Activated CD8-positive, alpha-beta memory T cell treated with anti-CD3 and anti-CD28 coated beads for 24 hours (primary cell): ENCODE results near the gene ARHGAP28.
"Not testable (repeated sequence)": the region's sequence is repeated elsewhere in the genome, so short reads cannot be mapped to it uniquely, and the experiment has no call there.

Experiments used
- DNase-seq: peaks from one replicate; pipeline ENCODE4 v3.0.0-alpha.2; 2020

Gene ARHGAP28

DNA sequence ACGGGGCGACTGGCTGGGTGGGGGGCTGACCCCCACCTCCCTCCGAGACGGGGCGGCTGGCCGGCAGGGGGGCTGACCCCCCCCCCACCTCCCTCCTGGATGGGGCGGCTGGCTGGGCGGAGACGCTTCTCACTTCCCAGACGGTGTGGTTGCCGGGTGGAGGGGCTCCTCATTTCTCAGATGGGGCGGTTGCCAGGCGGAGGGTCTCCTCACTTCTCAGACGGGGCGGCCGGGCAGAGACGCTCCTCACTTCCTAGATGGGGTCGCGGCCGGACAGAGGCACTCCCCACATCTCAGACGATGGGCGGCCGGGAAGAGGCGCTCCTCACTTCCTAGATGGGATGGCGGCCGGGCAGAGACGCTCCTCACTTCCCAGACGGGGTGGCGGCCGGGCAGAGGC, 98.0 kb downstream of the ARHGAP28 start:
- DNase-seq, result not testable (repeated sequence)

- no peak for DNase-seq
Observed at GRCh38 chr18:6830916-6831315, 101.4 kb downstream of the ARHGAP28 start.

- no peak for DNase-seq
Observed at GRCh38 chr18:6835345-6835744, 105.8 kb downstream of the ARHGAP28 start.

- no peak for DNase-seq
Observed at GRCh38 chr18:6836331-6836730, 106.8 kb downstream of the ARHGAP28 start.

DNA sequence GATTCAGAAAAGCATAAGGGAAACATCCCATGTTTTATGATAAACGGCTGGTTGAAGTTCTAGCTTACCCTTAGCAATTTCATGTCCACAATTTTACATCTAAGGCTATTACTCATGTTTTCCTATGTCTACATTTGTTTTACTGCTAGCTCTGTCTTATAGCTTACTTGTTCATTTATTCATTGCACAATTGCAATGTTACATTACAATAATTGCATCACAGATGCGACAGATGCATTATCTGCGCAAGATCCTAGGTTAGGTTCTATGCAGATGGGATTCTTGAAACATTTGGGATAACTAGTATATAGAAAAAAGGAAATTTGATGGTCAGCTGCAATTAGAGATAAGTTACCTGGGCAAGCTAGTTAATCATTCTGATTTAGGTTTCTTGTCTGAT, 108.4 kb downstream of the ARHGAP28 start:
- DNase-seq, result no peak

DNA sequence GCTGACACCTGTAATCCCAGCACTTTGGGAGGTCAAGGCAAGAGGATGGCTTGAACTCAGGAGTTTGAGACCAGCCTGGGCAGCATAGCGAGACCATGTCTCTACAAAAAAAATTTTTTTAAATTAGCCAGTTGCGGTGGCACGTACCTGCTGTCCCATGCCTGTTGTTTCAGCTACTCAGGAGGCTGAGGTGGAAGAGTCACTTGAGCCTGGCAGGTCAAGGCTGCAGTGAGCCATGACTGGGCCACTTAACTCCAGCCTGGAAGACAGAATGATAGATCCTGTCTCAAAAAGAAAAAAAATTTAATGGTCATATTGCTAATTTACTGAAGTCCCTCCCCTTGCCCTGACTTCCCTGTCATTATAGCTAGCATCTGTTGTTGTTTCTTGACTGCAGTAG, 112.6 kb downstream of the ARHGAP28 start:
- no peak for DNase-seq

DNA sequence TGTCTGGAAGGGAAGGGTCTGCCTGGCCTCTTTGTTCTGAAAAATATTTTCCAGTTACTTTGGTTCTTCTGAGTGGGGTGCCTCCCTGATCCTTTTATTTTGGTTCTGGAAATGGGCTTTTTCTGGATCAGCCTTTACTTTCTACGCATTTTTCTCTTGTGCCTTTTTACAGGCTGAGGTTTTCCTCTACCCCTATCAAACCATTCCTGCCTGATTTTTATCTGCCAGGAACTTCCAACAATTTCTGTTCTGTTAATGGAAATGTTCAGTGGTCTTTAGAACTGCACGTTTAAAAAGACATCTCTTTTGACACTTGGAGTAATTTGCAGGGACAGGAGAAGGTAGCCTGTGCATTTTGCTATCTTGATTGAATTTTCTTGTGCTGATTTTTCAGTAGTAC, 113.8 kb downstream of the ARHGAP28 start:
- no peak for DNase-seq

DNA sequence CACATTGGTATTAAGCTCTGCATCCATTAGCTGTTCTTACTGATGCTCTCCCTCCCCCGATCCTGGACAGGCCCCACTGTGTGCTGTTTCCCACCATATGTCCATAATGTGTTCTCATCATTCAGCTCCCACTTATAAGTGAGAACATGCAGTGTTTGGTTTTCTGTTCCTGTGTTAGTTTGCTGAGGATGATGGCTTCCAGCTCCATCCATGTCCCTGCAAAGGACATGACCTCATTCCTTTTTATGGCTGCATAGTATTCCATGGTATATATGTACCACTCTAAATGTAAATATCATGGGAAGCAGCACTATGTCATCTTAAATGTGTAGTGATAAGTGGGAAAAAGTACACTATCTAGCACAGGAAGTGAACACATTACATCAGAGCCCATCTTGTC, 116.0 kb downstream of the ARHGAP28 start:
- not testable (repeated sequence) for DNase-seq

DNA sequence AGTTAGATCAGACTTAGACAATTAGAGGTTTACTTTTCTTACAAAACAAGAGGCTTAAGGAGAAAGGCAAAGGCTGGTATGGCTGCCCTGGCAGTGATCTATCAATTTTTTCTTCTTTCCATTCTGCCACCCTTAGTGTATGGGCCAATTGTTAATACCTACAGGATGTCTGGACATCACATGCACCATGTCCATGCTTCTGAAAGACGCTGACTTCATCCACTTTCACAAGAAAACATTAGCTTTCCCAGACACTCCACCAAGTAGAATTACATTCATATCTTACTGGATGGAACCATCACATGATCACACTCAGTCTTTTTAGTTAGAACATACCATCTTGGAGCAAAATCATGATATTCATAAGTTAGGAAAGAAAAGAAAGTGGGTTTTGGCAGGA, 120.9 kb downstream of the ARHGAP28 start:
- no peak for DNase-seq

- DNase-seq, result no peak
Observed at GRCh38 chr18:6851480-6851879, 122.0 kb downstream of the ARHGAP28 start.

DNA sequence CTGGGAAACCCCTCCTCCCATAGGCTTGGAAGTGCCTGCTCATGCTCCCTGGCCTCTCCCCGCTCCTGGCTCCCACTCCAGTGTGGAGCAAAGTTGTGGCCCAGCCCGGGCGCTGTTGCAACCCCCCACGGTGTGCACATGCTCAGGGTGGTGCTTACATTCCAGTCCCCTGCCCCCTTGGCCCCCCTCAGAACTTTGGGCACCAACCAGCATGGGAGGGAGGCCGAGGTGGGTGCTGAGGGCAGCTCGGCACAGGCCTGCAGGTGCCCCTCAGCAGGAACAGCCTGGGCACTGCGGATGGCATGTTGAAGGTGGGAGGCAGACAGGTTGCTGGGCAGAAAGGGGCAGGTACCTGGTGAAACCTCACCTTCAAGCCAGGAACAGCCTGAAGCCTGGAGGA, 125.3 kb downstream of the ARHGAP28 start:
- no peak for DNase-seq

DNA sequence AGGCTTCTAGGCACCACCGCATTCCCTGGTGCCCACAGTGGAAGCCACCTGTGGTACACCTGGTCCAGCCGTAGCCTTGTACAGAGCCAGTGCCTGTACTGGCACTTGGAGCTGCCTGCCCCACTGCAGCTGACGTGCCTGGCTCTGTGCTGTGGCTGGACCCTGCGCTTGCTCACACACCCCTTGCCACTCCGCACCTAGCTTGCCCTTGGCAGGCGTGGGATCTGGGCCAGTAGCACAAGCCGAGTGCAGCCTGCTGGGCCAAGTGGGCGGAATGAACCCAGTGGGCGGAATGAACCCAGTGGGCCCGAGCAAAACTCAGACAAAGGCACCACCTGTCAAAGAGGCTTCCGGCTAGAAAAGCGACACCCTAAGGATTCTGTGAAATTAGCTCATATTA, 126.3 kb downstream of the ARHGAP28 start:
- DNase-seq, result no peak

- no peak for DNase-seq
Observed at GRCh38 chr18:6857300-6857699, 127.8 kb downstream of the ARHGAP28 start.

DNA sequence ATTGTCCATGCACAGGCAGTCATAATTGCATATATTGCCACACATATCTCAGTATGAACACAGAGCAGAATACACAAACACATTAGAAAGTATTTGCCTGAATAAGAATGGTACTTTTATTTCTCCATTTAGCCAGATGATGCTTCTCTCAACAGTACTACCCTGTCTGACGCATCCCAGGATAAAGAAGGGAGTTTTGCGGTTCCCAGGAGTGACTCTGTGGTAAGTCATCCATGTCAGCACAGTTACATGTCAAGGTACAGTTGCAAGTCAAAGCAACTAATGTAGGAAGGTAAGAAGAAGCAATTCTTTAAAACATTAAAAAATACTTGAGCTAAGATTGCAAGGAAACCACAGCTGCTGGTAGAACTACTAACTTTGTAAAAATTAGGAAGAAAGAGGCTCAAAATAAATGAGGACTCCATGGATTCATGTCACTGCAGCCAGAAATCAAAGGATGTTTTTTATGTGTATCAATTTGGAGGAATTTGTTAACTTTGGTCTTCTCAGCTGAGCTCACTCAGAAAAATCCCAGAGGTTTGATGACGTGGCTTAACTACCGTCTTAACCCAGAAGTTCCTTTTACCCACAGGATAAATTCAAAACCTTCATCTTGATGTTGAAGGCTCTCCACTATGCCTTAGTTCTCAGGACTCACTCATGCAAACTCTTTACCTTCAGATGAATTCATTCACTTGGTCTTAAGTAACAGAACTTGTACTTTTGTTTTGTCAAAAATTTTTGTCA, 130.3 kb downstream of the ARHGAP28 start:
- no peak for DNase-seq

DNA sequence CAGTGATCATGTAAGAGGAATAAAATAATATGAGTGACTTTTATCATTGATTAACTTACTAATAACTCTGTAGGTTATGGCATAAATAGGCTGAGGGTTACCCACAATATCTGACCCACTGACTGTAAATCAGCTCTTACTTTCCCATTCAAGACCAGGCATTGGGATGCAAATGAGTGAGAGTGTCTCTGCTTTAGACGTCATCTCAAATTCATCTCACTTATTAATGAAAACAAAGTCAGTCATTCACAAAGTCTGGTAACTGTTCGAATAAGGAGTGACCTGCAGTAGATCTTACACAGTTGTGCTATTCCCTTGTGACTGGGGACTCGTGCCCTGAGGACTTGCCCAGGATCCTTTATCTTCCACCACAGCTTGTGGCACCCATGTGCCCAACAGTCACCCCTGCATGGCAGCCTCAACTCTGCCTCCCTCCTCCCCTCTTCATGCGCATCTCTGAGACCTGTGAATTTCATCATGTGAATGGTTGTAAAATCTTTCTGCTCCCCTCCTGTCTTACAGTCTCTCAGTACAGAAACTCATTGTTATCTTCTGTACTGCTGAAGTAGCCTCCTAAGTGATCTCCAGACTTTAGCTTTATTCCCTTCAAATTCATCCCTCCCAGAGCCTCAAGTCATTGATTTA, 131.4 kb downstream of the ARHGAP28 start:
- DNase-seq, result no peak

- no peak for DNase-seq
Observed at GRCh38 chr18:6865251-6865650, 135.7 kb downstream of the ARHGAP28 start.

DNA sequence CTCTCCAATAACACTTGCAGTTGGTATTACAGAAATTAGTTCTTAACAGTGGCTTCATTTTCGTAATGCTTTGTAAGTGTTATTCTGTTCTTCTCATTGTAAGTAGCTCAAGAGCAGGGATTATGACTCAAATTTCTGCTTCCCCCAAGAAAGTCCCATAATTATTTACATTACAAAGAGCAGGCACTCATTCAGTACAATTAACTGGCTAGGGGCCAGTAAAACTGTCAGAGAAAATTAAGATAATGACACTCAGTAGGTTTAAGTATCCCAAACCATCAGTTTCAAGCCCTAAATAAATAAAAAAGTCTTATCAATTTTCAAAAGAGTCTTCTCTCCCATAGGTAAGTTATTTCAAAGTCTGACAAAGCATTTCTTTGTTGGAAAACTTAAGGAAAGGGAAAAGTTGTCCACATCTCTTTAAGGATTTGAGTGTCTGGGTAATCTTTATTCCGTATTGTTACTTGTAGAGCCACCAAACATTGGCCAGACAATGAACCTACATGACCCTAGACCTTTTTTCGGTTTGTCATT, 137.1 kb downstream of the ARHGAP28 start:
- no peak for DNase-seq

DNA sequence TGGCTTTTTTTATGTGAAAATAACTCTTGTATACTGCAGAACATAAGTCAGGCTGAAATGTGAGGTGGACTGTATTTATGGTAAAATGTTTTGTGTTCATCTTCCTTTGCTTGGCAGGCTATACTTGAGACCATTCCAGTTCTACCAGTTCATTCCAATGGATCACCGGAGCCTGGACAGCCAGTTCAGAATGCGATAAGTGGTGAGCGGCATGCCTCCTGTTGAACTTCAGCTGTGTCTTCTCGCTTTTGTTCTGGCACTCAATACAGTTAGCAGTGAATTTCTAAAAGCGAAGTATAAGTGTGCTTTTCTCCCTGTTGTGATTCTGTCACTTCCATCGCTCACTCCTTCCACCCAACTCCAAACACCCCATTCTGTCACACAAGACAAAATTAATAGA, 138.5 kb downstream of the ARHGAP28 start:
- DNase-seq, result no peak

GRCh38 chr18:6871566-6871965, 142.1 kb downstream of the ARHGAP28 start:
- no peak for DNase-seq

- DNase-seq, result no peak
Observed at GRCh38 chr18:6873040-6873751, 143.7 kb downstream of the ARHGAP28 start.

DNA sequence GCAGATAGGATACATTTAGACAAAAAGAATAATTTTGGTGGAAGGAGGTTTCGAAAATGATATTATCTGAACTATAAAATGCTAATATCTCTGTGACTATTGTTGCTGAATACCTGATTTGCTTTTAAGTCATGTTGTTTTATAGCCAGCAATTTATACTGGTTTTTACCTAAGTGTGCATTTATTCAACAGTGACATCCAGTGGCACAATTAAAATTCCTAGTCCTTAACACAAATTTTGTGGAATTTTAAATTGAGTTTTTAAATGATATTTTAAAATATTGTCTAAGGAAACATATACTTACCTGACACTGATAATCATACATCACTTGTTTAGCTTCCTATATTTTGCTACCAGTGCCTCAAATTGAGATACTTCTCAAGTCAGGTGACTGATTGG, 144.8 kb downstream of the ARHGAP28 start:
- no peak for DNase-seq

DNA sequence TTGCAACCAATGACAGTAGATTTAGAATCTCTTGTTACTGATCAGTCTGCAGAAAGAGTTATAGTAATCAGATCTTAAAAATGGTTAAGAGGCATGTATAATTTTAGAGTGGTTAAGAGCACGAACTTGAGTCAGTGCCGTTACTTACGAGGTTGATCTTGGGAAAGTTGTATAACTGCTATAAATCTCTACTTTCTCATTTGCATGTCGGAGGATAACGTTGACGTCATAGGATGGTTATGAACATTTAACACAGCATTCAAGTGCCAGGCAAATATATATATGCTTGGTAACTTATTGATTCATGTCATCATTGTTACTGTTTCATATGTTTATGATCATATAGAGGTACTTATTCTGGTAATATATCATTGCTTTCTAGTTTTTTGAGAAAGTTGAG, 146.2 kb downstream of the ARHGAP28 start:
- no peak for DNase-seq

DNA sequence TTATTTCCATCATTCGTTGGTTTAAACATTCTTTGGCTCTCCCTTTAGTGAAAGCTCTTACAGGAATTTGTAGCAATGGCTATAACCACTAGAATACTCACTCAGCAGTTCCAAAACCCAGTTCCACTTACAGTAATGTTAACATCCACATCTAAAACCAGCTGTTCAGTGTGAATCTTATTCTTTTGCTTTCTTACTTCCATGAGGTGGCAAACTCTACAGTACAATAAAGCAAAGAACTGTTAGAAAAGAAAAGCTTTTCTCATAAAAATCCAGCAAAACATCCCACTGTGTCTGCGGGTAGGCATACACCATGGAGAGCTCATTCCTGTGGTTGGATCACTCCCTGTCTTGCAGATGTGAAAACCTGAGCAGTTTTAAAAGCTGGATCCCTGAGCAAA, 147.1 kb downstream of the ARHGAP28 start:
- DNase-seq, result no peak

DNA sequence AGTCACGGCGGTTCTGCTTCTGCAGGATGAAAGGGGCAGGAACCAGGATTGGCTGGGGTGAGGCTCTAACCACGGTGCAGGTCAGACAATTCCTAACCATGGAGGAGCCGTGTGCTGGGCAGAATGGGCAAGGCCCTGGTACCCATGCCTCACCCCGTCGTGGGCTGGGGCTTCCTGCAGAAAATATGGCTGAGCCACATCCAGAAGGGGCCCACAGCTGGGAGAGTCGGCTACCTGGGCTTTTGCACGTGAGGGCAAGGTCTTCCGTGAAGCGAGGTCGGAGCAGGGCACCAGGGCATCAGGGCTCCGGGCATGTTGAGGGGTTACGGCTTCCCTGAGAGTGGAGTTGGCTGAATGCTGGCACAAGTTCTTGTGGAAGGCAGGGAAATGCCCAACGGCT, 147.8 kb downstream of the ARHGAP28 start:
- DNase-seq, result no peak
